ENCODE measurements around the gene GLYR1. TPM values are rescaled to one million over a fixed set of nuclear protein-coding genes. Genes with fewer than 3 reads are reported as not detected.

GLYR1 gene
- total and polyA plus RNA-seq, 9 of the 15 experiments (the other 6 are each of a cell fraction or from before 2014, with no cell fraction given): 6.7 to 99.2 (median 60.2) TPM

GRCh38 chr16:4855804-4856203, 8.7 kb upstream of the GLYR1 start (continued):
- TF ChIP-seq VEZF1 (CRISPR knock-in tag; IDR thresholded peaks at IDR 0.05): no peak
- no peak for TF ChIP-seq SP2 (IDR thresholded peaks at IDR 0.05; ENCODE audit: extremely low read depth, low read depth, low read length, poor library complexity, severe bottlenecking)
- no peak for TF ChIP-seq CCNT2 (IDR thresholded peaks at IDR 0.05; ENCODE audit: borderline replicate concordance, extremely low read depth, insufficient read length, low read depth, low read length)
- TF ChIP-seq SAP30 (IDR thresholded peaks at IDR 0.05; ENCODE audit: borderline replicate concordance, insufficient read depth, low read depth, low read length, poor library complexity, severe bottlenecking): no peak
- no peak for TF ChIP-seq CTBP1 (IDR thresholded peaks at IDR 0.05; ENCODE audit: borderline replicate concordance)
- no peak for TF ChIP-seq PYGO2 (tag; IDR thresholded peaks at IDR 0.05)
- TF ChIP-seq CHD4 (IDR thresholded peaks at IDR 0.05; ENCODE audit: insufficient read depth, insufficient replicate concordance, low read depth, low read length, poor library complexity, severe bottlenecking): no peak
- TF ChIP-seq ZNF780A (CRISPR knock-in tag; IDR thresholded peaks at IDR 0.05): no peak
- no peak for TF ChIP-seq LARP7 (IDR thresholded peaks at IDR 0.05)
- no peak for TF ChIP-seq NR0B1 (IDR thresholded peaks at IDR 0.05; ENCODE audit: partially characterized antibody)
- no peak for TF ChIP-seq POLR2AphosphoS5 (IDR thresholded peaks at IDR 0.05; ENCODE audit: control insufficient read depth, insufficient read depth, low read depth, low read length)
- TF ChIP-seq NFIC (IDR thresholded peaks at IDR 0.05): no peak
- no peak for TF ChIP-seq PHB2 (IDR thresholded peaks at IDR 0.05; ENCODE audit: low read depth)
- TF ChIP-seq NCOA2 (IDR thresholded peaks at IDR 0.05; ENCODE audit: partially characterized antibody in 2 of 2): no peak

All from K562 (cell line).